Memory B cell (primary cell): Measurements from ENCODE around the gene CHST2.

Source experiments
- ATAC-seq: fragments of 150-1000 bp; cut with Tn5 transposase; 2 replicates; pipeline ENCODE4 v1.10.0; 2021; ENCODE audit warnings: low read depth, mild to moderate bottlenecking, moderate library complexity
- DNase-seq, 2 donors: peaks; one replicate each; pipeline ENCODE4 v3.0.0; 2022; ENCODE audit warnings: low spot score in 2 of 2
- H3K27ac Mint-ChIP-seq: one replicate; pipeline ENCODE4 v1.8.0; 2022; ENCODE audit warnings: mild to moderate bottlenecking, moderate library complexity, mixed read lengths
- H3K27me3 Mint-ChIP-seq: one replicate; pipeline ENCODE4 v1.8.0; 2022; ENCODE audit warnings: mixed read lengths
- H3K36me3 Mint-ChIP-seq: one replicate; pipeline ENCODE4 v1.8.0; 2022; ENCODE audit warnings: mild to moderate bottlenecking, mixed read lengths
- H3K4me1 Mint-ChIP-seq: one replicate; pipeline ENCODE4 v1.8.0; 2022; ENCODE audit warnings: mixed read lengths
- H3K4me3 Mint-ChIP-seq: one replicate; pipeline ENCODE4 v1.8.0; 2022; ENCODE audit warnings: mild to moderate bottlenecking, moderate library complexity, mixed read lengths
- H3K9me3 Mint-ChIP-seq: one replicate; pipeline ENCODE4 v1.8.0; 2022; ENCODE audit warnings: mixed read lengths

CHST2 gene

DNA sequence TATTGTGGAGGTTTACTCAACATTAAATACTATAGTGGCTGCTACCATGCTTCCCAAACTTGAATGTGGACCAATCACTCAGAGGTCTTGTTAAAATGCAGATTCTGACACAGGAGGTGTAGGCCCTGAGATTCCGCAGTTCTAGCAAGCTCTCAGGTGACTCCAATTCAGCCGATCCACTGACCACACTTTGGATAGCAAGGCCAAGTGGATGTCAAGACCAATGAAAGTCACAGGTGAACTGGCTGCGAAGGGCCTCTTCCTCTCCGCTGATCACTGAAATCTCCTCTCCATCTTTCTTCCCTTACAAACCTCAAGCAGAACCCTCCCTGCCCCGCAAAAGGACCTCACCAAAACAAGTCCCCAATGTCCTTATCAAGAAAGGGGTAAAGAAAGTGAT, 9.2 kb upstream of the CHST2 start:
- H3K9me3 Mint-ChIP-seq: peaks cover 2% of the 10 kb centered on the region
- no peak overlapping the region for H3K27ac Mint-ChIP-seq
- ATAC-seq (no peak), DNase-seq (no peak)
- peaks cover 3% of the 10 kb centered on the region for H3K36me3 Mint-ChIP-seq
- no peak overlapping the region for H3K4me3 Mint-ChIP-seq
- no peaks in the 10 kb centered on the region for H3K4me1 Mint-ChIP-seq
- H3K27me3 Mint-ChIP-seq: peaks cover 2% of the 10 kb centered on the region

DNA sequence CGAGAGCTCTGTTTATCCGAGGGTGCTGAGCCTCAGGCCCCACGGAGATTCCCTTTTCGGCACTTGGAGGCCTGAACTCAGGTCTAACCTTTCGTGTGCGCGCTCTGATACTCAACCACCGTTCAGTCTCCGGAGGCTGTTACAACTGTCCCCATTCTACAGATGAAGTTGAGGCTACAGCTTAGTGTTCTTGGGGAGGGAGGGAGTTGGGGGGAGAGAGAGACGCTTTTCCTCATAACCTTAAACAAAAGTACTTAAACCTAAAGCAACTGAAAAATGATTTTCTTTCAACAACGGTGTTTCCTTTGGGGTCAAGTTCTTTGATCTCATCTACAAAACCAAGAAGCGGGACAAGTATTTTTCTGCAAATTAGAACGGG, 952 bp upstream of the CHST2 start:
- Mint-ChIP-seq H3K9me3 (no peaks in the 10 kb centered on the region), H3K36me3 (peaks cover 2% of the 10 kb centered on the region), H3K4me3 (peak overlapping the region; percentile 96), H3K27me3 (no peaks in the 10 kb centered on the region), H3K4me1 (peaks cover 15% of the 10 kb centered on the region), H3K27ac (peak overlapping the region; percentile 88)
- no peak for DNase-seq
- ATAC-seq: no peak

DNA sequence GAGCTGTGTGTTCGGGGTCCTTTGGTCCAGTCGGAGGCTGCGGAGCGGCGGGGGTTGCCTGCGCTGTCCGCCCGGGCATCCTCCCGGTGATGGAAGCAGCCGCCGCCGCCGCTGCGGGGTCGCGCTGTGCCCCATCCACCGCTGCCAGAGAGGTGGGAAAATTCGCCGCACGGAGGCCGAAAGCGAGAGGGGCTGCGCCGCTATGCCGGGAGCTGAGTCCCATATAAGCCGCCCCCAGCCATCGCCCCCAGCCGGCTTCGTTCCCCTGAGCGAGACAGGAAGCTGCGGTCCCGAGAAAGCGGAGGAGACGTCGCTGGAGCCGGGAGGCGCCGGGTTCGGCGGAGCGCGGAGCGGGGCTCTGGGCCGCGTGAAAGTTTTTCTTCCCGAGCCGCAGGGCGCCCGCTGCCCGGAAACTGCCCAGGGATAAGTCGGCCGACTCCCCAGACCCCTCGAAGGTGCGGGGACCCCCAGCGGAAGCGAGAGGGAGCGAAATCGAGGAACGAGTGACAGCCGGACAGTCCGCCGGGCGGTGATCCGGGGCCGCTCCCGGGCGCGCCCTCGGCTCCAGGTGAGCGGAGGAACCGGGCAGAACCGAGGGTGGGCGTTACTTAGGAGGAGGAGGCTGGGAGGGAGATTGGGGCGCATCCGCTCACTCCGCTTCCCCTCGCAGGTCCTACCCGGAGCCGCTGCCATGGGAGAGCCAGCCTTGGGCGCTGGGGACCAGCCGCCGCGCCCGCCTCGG, 574 bp downstream of the CHST2 start:
- DNase-seq (peak; percentile 31 to 50), ATAC-seq (peak; percentile 3)
- H3K9me3 Mint-ChIP-seq: no peaks in the 10 kb centered on the region
- H3K4me1 Mint-ChIP-seq: peaks cover 22% of the 10 kb centered on the region
- H3K27ac Mint-ChIP-seq: no peak overlapping the region
- H3K36me3 Mint-ChIP-seq: peaks cover 2% of the 10 kb centered on the region
- no peaks in the 10 kb centered on the region for H3K27me3 Mint-ChIP-seq
- H3K4me3 Mint-ChIP-seq: peak overlapping the region; percentile 96

DNA sequence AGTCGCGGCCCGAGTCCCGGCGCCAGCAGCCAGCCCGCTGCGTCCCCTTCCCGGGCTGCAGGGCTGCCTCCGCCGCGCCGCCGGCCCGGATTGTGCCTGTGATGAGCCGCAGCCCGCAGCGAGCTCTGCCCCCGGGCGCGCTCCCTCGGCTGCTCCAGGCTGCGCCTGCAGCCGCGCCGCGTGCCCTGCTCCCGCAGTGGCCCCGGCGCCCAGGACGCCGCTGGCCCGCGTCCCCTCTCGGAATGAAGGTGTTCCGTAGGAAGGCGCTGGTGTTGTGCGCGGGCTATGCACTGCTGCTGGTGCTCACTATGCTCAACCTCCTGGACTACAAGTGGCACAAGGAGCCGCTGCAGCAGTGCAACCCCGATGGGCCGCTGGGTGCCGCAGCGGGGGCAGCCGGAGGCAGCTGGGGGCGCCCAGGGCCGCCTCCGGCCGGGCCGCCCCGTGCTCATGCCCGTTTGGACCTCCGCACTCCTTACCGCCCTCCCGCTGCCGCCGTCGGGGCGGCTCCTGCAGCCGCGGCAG, 1.2 kb downstream of the CHST2 start:
- H3K4me1 Mint-ChIP-seq: peaks cover 22% of the 10 kb centered on the region
- peak; percentile 45 for ATAC-seq
- H3K27ac Mint-ChIP-seq: no peak overlapping the region
- no peaks in the 10 kb centered on the region for H3K27me3 Mint-ChIP-seq
- peak in 1 of 2 donors; percentile 53 for DNase-seq
- peak overlapping the region; percentile 63 for H3K4me3 Mint-ChIP-seq
- H3K36me3 Mint-ChIP-seq: peaks cover 2% of the 10 kb centered on the region
- H3K9me3 Mint-ChIP-seq: no peaks in the 10 kb centered on the region

DNA sequence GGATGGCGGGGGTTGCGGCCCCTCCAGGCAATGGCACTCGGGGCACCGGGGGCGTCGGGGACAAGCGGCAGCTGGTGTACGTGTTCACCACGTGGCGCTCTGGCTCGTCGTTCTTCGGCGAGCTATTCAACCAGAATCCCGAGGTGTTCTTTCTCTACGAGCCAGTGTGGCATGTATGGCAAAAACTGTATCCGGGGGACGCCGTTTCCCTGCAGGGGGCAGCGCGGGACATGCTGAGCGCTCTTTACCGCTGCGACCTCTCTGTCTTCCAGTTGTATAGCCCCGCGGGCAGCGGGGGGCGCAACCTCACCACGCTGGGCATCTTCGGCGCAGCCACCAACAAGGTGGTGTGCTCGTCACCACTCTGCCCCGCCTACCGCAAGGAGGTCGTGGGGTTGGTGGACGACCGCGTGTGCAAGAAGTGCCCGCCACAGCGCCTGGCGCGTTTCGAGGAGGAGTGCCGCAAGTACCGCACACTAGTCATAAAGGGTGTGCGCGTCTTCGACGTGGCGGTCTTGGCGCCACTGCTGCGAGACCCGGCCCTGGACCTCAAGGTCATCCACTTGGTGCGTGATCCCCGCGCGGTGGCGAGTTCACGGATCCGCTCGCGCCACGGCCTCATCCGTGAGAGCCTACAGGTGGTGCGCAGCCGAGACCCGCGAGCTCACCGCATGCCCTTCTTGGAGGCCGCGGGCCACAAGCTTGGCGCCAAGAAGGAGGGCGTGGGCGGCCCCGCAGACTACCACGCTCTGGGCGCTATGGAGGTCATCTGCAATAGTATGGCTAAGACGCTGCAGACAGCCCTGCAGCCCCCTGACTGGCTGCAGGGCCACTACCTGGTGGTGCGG, 1.9 kb downstream of the CHST2 start:
- no peaks in the 10 kb centered on the region for H3K27me3 Mint-ChIP-seq
- H3K27ac Mint-ChIP-seq: peak overlapping the region; percentile 20
- DNase-seq (peak; percentile 44 to 65), ATAC-seq (peak; percentile 14)
- peaks cover 2% of the 10 kb centered on the region for H3K36me3 Mint-ChIP-seq
- no peaks in the 10 kb centered on the region for H3K9me3 Mint-ChIP-seq
- H3K4me3 Mint-ChIP-seq: peak overlapping the region; percentile 63
- peaks cover 24% of the 10 kb centered on the region for H3K4me1 Mint-ChIP-seq

DNA sequence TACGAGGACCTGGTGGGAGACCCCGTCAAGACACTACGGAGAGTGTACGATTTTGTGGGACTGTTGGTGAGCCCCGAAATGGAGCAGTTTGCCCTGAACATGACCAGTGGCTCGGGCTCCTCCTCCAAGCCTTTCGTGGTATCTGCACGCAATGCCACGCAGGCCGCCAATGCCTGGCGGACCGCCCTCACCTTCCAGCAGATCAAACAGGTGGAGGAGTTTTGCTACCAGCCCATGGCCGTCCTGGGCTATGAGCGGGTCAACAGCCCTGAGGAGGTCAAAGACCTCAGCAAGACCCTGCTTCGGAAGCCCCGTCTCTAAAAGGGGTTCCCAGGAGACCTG, 2.5 kb downstream of the CHST2 start:
- Mint-ChIP-seq H3K4me1 (peaks cover 25% of the 10 kb centered on the region), H3K27ac (peak overlapping the region; percentile 87), H3K36me3 (peaks cover 2% of the 10 kb centered on the region), H3K27me3 (no peaks in the 10 kb centered on the region), H3K4me3 (peak overlapping the region; percentile 17), H3K9me3 (no peaks in the 10 kb centered on the region)
- DNase-seq: no peak
- ATAC-seq: no peak

DNA sequence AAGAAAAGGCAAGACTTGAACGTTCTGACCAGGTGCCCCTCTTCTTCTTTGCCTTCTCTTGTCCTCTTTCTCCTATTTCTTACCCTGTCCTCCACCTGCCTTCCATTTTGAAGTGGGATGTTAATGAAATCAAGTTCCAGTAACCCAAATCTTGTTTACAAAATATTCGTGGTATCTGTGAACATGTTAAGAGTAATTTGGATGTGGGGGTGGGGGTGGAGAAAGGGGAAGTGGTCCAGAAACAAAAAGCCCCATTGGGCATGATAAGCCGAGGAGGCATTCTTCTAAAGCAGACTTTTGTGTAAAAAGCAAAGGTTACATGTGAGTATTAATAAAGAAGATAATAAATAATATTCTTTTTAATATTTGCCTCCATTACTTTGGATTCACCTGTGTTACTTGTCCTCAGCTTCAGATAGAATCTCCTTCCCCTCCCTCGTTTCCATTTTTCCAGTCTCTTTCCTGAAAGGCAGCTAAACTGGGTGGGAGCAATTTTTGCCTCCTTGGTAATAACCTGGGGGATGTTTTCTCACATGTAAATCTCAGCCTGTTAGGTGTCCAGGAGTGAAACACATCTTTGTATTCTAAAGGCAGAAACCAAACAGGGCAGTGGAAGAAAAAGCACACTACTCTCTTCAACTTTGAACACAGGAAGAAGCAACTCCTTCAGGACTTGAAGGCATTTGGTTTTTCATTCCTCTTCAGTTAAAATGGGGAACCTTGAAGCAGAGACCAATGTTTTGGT, 3.2 kb downstream of the CHST2 start:
- Mint-ChIP-seq H3K27ac (peak overlapping the region; percentile 87), H3K4me1 (peaks cover 25% of the 10 kb centered on the region), H3K36me3 (peaks cover 2% of the 10 kb centered on the region), H3K4me3 (peak overlapping the region; percentile 58), H3K9me3 (no peaks in the 10 kb centered on the region), H3K27me3 (no peaks in the 10 kb centered on the region)
- DNase-seq: peak in 1 of 2 donors; percentile 10
- peak; percentile 26 for ATAC-seq

DNA sequence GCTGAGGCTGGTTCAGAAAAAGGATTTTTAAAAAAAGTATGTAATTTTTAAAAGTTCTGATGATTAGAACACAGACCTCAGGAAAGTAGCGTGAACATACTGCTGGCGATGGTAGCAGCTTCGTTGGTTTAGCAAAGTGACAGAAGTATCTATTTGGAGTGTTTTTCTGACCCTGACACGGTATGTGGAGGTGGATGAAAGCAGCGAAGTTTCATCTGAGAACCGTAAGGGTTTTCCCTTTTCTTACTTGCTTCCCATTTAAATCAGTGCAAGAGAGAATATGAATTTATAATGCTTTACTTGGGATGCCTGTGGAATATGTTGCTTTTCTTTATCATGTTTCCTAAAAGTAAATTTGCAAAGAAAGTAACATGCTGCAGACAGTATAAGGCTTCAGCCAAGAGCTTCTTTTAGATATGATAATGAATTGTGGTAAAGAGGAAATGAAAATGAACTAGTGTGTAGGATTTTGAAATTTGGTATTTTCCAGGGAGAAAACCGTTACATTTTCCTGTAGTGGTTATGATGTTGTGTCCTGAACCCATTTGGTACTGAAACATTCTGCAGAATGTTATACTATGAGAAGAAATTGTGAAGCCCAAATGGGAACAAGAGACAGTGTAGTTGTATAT, 3.9 kb downstream of the CHST2 start:
- peaks cover 25% of the 10 kb centered on the region for H3K4me1 Mint-ChIP-seq
- ATAC-seq: no peak

DNA sequence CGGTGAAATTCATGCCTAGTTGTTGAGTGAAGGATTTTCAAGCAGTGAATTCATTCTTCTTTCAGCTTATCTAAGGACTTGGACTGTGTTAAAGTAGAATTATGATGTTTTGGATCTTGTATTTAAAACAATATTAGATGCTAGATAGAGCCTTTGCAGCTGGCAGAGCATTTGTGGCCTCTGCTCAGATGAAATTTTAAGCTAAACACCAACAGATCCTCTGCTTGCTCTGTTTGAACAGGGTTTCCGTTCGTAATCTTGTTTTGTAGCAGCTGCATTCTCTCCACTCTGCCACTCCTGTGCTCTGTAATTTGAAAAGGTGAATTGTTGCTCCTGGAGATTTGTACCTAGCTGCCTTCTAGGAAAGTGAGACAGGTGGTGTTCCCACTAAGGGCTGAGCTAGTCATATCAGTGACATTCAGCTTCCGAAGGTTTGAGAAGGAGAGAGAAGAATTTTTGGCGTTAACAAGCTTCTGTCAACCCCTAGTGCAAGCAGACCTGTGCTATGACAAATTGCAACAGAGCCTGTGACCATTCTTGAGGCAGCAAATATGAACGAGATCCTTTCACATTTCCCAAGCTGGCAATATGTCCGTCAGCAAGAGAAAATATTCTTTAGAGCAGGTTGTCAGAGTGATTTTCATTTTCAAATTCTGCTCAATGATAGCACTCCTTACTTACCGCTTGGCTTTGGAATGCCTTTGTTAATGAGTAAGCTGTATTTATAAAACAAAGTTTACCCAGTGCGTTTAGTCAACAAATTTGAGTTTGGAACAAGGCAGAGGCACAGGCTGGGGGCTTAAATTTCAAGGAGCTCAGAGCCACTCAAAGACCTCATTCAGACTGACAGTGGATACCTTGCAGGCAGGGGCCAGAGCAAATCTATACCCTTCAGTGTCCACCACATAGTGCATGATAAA, 5.3 kb downstream of the CHST2 start:
- H3K9me3 Mint-ChIP-seq: no peaks in the 10 kb centered on the region
- no peak for ATAC-seq
- no peak overlapping the region for H3K27ac Mint-ChIP-seq
- peaks cover 2% of the 10 kb centered on the region for H3K36me3 Mint-ChIP-seq
- peaks cover 21% of the 10 kb centered on the region for H3K4me1 Mint-ChIP-seq
- no peak overlapping the region for H3K4me3 Mint-ChIP-seq
- no peak for DNase-seq
- H3K27me3 Mint-ChIP-seq: no peaks in the 10 kb centered on the region

More for the DNA sequence above, 3.9 kb downstream of the CHST2 start:
- Mint-ChIP-seq H3K27me3 (no peaks in the 10 kb centered on the region), H3K36me3 (peaks cover 2% of the 10 kb centered on the region), H3K27ac (peak overlapping the region; percentile 87), H3K9me3 (no peaks in the 10 kb centered on the region), H3K4me3 (peak overlapping the region; percentile 51)
- no peak for DNase-seq

DNA sequence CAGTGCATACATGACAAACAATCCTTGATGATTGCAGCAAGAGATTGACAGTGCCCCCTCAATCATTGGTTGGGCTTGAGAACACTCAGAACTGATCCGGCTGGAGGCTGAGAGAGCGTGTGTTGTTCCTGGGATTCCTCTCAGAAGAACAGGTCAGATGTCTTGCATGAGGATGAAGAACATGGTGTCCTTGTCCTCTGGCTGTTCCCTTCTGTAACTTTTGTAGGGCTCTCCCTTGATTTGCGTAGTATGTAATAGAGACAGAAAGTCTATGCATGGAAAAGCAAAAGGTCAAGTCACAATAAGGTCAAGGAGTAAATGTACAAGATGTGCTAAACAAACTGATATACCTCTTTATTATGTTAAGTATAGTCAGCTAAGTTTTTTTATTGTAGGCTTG, 8.2 kb downstream of the CHST2 start:
- Mint-ChIP-seq H3K27me3 (no peaks in the 10 kb centered on the region), H3K36me3 (no peaks in the 10 kb centered on the region), H3K4me3 (no peak overlapping the region), H3K9me3 (no peaks in the 10 kb centered on the region), H3K4me1 (peaks cover 17% of the 10 kb centered on the region), H3K27ac (no peak overlapping the region)
- no peak for DNase-seq
- no peak for ATAC-seq

DNA sequence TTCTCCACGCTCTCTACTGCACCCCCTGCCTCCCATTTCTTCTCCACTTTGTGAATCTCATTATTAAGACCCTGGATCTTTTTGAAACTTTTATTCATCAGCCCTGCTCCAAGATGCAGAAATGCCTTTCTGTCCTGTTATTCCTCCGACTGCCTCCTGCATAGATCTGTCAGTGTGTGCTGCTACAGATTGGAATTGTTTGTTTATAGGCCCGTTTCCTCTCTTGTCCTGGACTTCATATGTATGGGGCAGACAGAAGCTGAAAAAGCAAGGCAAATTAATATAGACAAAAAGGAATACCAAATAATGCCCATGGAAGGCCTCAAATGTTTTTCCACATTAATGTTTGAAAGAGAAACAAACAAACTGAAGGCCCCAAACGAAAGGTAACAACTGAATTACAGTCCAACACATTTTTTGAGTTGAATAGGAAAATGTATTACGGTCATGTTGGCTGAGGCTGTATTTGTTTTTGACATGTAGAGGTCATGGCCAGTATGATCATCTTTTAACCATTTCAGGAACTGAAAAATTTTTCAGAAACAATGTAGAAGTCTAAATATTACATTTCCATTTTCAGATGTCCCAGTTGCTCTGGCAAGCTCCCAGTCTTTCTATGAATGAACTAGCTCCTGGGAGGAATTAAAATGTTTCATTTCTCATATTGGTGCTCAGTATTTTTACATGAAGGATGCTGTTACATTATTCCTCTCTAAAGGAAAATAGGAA, 8.8 kb downstream of the CHST2 start:
- Mint-ChIP-seq H3K36me3 (no peaks in the 10 kb centered on the region), H3K27ac (no peak overlapping the region), H3K27me3 (no peaks in the 10 kb centered on the region), H3K4me3 (no peak overlapping the region), H3K4me1 (peaks cover 13% of the 10 kb centered on the region), H3K9me3 (no peaks in the 10 kb centered on the region)
- DNase-seq: no peak
- no peak for ATAC-seq

DNA sequence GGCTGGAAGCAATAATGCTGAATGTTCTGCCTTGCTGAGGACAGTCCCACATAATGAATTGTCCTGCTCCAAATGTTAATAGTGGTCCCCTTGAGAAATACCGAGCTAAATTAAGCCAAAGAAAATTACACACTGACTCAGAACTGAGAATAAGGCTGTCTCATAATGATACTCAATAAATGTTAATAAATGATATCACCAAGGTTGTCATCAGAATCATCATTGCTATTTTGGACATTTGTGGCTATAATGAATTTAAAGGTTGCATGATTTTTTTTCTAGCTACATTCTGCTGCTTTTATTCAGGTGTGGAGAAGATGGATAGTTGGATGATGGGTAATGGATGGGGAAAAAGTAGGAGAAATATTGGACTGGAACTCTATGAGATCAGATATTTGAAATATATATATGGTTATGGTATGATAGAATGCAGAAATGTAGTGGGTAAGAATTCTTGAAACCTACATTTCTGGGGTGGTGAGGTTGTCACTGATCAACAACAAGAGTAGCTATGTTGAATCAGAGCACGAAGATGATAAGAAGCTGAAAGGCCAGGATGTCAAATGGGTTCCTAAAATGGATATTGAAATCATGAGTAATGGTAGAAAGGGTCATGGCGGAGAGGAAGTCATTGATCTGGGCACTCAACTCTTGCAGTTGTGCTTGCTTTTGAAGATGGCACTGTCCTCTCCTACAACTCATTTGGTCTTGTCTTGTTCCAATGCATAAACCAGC, 12.8 kb downstream of the CHST2 start:
- ATAC-seq: no peak
- H3K27ac Mint-ChIP-seq: no peak overlapping the region

More for the DNA sequence above, 12.8 kb downstream of the CHST2 start:
- no peak for DNase-seq
- Mint-ChIP-seq H3K36me3 (no peaks in the 10 kb centered on the region), H3K27me3 (no peaks in the 10 kb centered on the region), H3K9me3 (no peaks in the 10 kb centered on the region), H3K4me3 (no peak overlapping the region), H3K4me1 (no peaks in the 10 kb centered on the region)
